Subcutaneous abdominal adipose tissue (tissue), 5 donors: Measurements from ENCODE around the gene RMDN2.
"Not testable (repeated sequence)": the region's sequence is repeated elsewhere in the genome, so short reads cannot be mapped to it uniquely, and the experiment has no call there.

Experiments used
- H3K27ac ChIP-seq: one replicate; pipeline ENCODE4 v1.7.0; 2013; ENCODE audit warnings: low read depth, mild to moderate bottlenecking, inconsistent platforms, low read length, moderate library complexity
- H3K27me3 ChIP-seq, 5 donors: one replicate each; pipeline ENCODE4 v1.7.0; 2013; ENCODE audit warnings: low read length in 5 of 5, inconsistent platforms in 1 of 5; ENCODE audit not compliant: control insufficient read depth in 5 of 5, insufficient read depth in 4 of 5
- H3K36me3 ChIP-seq, 5 donors: one replicate each; pipeline ENCODE4 v1.7.0; 2013; ENCODE audit warnings: low read length in 5 of 5; ENCODE audit not compliant: control insufficient read depth in 5 of 5, insufficient read depth in 5 of 5
- H3K4me1 ChIP-seq, 5 donors: one replicate each; pipeline ENCODE4 v1.7.0; 2013; ENCODE audit warnings: low read length in 5 of 5, mild to moderate bottlenecking in 3 of 5, moderate library complexity in 1 of 5; ENCODE audit not compliant: control insufficient read depth in 5 of 5, insufficient read depth in 5 of 5
- H3K4me3 ChIP-seq, 5 donors: one replicate each; pipeline ENCODE4 v1.7.0; 2013; ENCODE audit warnings: low read length in 5 of 5, low read depth in 1 of 5
- H3K9ac ChIP-seq, 5 donors: one replicate each; pipeline ENCODE4 v1.7.0; 2013; ENCODE audit warnings: low read length in 5 of 5, mild to moderate bottlenecking in 4 of 5, moderate library complexity in 3 of 5
- H3K9me3 ChIP-seq, 5 donors: one replicate each; pipeline ENCODE4 v1.7.0; 2013; ENCODE audit warnings: low read length in 5 of 5; ENCODE audit not compliant: control insufficient read depth in 5 of 5
- donor health status: healthy.
- donor health status: healthy.
- donor health status: healthy.
- donor health status: healthy.
- donor health status: healthy.

Gene RMDN2

DNA sequence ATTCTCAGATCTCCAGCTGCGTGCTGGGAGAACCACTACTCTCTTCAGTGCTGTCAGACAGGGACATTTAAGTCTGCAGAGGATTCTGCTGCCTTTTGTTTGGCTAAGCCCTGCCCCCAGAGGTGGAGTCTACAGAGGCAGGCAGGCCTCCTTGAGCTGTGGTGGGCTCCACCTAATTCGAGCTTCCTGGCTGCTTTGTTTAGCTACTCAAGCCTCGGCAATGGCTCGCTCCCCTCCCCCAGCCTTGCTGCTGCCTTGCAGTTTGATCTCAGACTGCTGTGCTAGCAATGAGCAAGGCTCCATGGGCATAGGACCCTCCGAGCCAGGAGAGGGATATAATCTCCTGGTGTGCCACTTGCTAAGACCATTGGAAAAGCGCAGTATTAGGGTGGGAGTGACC is 85.1 kb downstream of the RMDN2 start:
- not testable (repeated sequence) for H3K9ac ChIP-seq, H3K9me3 ChIP-seq

DNA sequence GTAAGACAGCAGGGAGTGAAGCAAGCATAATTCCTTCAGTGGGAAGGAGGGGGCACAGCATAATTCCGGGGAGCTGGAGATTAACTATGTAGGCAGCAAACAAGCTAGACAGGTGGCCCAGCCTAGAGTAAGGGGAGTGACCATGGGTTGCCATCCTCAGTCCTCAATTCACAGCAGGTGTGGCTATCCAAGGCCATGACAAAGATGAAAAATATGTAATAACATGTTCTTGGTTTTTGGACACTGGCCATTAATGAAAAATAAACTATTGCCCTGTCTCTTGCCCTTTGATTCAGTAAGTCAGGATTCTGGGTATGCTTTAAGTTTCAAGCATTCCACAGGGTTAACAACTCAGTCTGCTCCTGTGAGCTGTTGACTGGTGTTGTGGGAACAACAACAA is 85.9 kb downstream of the RMDN2 start:
- Histone ChIP-seq H3K27ac (no peak overlapping the region), H3K36me3 (peaks cover 0 to 12% (median 0%) of the 10 kb centered on the region in 5 donors), H3K9ac (no peak overlapping the region), H3K4me1 (no peaks in the 10 kb centered on the region), H3K9me3 (no peaks in the 10 kb centered on the region), H3K4me3 (no peak overlapping the region), H3K27me3 (no peaks in the 10 kb centered on the region)

More for the DNA sequence above, 85.1 kb downstream of the RMDN2 start:
- not testable (repeated sequence) for H3K27ac ChIP-seq, H3K4me1 ChIP-seq, H3K27me3 ChIP-seq, H3K4me3 ChIP-seq
- peaks cover 0 to 12% (median 0%) of the 10 kb centered on the region in 5 donors for H3K36me3 ChIP-seq

DNA sequence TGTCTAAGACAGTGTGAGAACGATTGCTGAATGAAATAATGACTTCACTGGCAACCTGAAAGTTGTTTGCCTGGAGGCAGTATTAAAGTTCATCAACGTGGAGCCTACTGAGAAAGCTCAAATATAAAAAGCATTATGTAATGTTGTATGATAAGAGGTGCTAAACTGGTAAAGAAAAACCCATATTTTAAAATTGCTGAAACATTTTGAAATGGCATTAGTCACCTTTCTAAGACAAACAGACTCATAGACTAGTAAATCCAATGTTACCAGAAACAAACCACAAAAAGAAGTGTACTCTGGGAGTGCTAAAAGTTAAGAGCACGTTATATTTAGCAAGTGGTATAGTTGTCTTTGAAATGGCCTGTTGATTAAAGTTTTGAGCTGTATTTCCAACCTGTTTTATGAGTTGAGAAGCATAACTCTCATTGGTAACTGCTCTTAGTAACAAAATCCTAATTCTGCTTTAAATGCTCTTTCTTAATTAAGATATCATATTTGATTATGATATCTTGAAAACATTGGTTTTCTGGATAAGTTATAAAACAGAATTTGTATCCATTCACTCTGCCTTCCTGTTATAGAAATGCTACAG is 88.2 kb downstream of the RMDN2 start:
- Histone ChIP-seq H3K36me3 (peaks cover 0 to 19% (median 0%) of the 10 kb centered on the region in 5 donors), H3K9me3 (no peaks in the 10 kb centered on the region), H3K4me3 (no peak overlapping the region), H3K9ac (no peak overlapping the region), H3K27ac (no peak overlapping the region), H3K27me3 (no peaks in the 10 kb centered on the region), H3K4me1 (no peaks in the 10 kb centered on the region)

DNA sequence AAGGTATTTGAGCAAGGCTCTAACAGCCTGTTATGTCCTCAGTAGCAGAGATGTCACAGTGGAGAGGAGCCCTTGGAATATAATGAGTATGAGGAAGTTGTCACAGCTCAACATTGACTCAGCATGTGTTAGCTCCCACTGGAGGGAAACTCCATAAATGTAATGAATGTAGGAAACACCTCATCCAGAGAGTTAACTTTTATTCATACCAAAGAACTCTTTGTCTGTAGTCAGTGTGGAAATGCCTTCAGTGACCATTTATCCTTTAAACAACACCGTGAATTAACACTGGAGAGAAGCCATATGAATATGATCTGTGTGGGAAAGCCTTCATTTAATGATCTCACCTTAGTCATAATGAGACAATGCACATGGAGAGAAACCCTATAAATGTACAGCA is 91.1 kb downstream of the RMDN2 start:
- no peak overlapping the region for H3K4me3 ChIP-seq
- no peaks in the 10 kb centered on the region for H3K27me3 ChIP-seq
- H3K9me3 ChIP-seq = no peaks in the 10 kb centered on the region
- H3K9ac ChIP-seq = no peak overlapping the region
- peaks cover 0 to 18% (median 0%) of the 10 kb centered on the region in 5 donors for H3K36me3 ChIP-seq
- no peak overlapping the region for H3K27ac ChIP-seq
- H3K4me1 ChIP-seq = no peaks in the 10 kb centered on the region

DNA sequence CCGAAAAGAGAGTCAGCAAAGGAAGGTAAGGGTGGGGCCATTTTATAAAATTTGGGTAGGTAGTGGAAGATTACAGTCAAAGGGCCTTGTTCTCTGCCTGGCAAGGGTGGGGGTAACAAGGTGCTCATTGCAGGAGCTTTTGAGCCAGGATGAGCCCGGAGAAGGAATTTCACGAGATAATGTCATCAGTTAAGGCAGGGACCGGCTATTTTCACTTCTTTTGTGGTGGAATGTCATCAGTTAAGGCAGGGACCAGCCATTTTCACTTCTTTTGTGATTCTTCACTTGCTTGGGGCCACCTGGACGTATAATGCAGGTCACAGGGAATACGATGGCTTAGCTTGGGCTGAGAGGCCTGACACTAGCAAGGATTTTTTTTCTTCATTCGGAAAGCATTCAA is 92.7 kb downstream of the RMDN2 start:
- no peaks in the 10 kb centered on the region for H3K27me3 ChIP-seq
- no peak overlapping the region for H3K9ac ChIP-seq
- H3K4me3 ChIP-seq = no peak overlapping the region
- H3K9me3 ChIP-seq = no peaks in the 10 kb centered on the region
- no peak overlapping the region for H3K27ac ChIP-seq
- no peaks in the 10 kb centered on the region for H3K4me1 ChIP-seq
- H3K36me3 ChIP-seq = peaks cover 0 to 8% (median 0%) of the 10 kb centered on the region in 5 donors

DNA sequence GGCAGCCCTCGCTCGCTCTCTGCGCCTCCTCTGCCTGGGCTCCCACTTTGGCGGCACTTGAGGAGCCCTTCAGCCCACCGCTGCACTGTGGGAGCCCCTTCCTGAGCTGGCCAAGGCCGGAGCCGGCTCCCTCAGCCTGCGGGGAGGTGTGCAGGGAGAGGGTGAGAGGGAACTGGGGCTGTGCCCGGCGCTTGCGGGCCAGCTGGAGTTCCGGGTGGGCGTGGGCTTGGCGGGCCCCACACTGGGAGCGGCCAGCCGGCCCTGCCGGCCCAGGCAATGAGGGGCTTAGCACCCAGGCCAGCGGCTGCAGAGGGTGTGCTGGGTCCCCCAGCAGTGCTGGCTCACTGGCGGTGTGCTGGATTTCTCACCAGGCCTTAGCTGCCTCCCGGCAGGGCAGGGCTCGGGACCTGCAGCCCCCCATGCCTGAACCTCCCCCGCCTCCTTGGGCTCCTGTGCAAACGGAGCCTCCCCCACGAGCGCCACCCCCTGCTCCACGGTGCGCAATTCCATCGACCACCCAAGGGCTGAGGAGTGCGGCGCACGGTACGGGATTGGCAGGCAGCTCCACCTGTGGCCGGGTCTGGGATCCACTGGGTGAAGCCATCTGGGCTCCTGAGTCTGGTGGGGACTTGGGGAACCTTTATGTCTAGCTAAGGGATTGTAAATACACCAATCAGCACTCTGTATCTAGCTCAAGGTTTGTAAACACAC is 95.4 kb downstream of the RMDN2 start:
- H3K27ac ChIP-seq, H3K27me3 ChIP-seq, H3K9me3 ChIP-seq, H3K4me1 ChIP-seq, H3K9ac ChIP-seq, H3K36me3 ChIP-seq, H3K4me3 ChIP-seq: not testable (repeated sequence)

DNA sequence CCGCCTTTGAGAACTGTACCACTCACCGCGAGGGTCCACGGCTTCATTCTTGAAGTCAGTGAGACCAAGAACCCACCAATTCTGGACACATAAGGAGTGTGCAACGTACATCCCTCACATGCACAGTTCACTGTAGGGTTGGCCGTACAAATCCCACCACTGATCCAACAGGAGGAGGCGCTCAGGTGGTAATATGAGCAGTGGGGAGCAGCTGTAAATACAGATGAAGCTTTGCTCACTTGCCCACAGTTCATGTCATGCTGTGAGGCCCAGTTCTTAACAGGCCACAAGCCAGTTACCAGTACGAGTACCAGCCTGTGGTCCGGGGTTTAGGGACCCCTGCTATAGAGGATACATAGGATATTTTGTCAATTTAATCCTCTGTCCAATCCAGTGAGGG is 96.5 kb downstream of the RMDN2 start:
- H3K9me3 ChIP-seq = no peaks in the 10 kb centered on the region
- no peaks in the 10 kb centered on the region for H3K27me3 ChIP-seq
- H3K27ac ChIP-seq = no peak overlapping the region
- peaks cover 0 to 2% (median 0%) of the 10 kb centered on the region in 5 donors for H3K36me3 ChIP-seq
- H3K9ac ChIP-seq = no peak overlapping the region
- no peak overlapping the region for H3K4me3 ChIP-seq
- no peaks in the 10 kb centered on the region for H3K4me1 ChIP-seq

DNA sequence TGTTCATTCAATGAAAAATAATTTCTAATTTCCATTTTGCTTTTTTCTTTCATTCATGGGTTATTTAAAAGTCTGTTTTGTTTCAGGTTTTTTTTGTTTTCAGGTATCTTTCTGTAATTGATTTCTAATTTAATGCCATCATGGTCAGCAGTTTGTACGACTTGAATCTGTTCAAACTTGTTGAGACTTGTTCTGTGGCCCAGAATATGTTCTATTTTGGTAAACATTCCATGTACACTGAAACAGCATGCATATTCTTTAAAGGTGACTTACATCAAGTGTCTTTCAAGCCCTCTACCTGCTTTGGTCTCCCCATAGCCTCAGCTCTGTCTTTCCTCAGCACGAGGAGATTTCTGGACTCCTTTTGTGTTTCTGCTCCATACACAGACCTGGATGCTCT is 101.8 kb downstream of the RMDN2 start:
- peaks cover 0 to 16% (median 5%) of the 10 kb centered on the region in 5 donors for H3K4me1 ChIP-seq

DNA sequence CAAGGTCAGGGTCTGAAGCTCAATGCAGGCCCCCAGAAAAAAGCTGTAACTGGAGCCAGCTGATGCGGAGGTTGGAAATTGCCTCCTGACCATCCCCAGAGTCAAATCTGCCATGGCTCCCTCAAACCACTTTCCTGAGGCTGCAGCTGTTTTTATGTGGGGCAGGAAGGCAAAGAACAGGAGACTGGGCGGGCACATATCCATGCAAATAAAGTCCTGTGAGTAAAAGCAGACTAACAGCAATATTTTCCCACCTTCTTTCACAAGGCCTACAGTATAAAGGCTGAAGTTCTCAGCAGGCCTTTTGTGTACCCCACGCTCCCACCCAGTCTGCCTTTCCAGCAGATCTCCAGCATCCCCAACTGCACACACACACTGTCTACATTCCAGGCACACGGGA is 103.7 kb downstream of the RMDN2 start:
- Histone ChIP-seq H3K27me3 (no peaks in the 10 kb centered on the region), H3K9ac (no peak overlapping the region), H3K4me3 (no peak overlapping the region), H3K36me3 (no peaks in the 10 kb centered on the region), H3K4me1 (peaks cover 0 to 16% (median 5%) of the 10 kb centered on the region in 5 donors), H3K27ac (no peak overlapping the region), H3K9me3 (no peaks in the 10 kb centered on the region)

More for the DNA sequence above, 101.8 kb downstream of the RMDN2 start:
- Histone ChIP-seq H3K36me3 (no peaks in the 10 kb centered on the region), H3K9me3 (no peaks in the 10 kb centered on the region), H3K27me3 (no peaks in the 10 kb centered on the region), H3K27ac (no peak overlapping the region), H3K4me3 (no peak overlapping the region), H3K9ac (no peak overlapping the region)

DNA sequence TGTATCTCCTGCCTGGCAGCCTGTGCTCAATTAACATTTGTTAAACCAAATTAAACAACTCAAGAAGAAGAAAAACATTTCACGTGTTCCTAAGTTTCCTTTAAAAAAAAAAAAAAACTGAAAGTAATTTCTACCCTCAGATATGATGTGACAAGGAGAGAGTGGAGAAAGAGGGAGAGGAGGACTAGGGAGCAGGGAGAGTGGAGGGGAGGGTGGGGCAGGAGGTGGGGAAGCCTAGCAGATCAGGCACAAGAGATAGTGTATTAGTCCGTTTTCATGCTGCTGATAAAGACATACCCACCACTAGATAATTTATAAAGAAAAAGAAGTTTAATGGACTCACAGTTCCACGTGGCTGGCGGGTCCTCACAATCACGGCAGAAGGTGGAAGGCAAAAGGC is 104.4 kb downstream of the RMDN2 start:
- H3K4me3 ChIP-seq = no peak overlapping the region

More for the DNA sequence above, 104.4 kb downstream of the RMDN2 start:
- Histone ChIP-seq H3K27me3 (no peaks in the 10 kb centered on the region), H3K4me1 (peaks cover 0 to 16% (median 5%) of the 10 kb centered on the region in 5 donors), H3K27ac (no peak overlapping the region), H3K9me3 (no peaks in the 10 kb centered on the region), H3K9ac (no peak overlapping the region), H3K36me3 (no peaks in the 10 kb centered on the region)
